GM19467 (cell line): ENCODE results near the gene MAN2A2.

ENCODE experiments used
- ATAC-seq: cut with Tn5 transposase; IDR thresholded peaks from one replicate; pipeline ENCODE4 v1.9.1; 2021; ENCODE audit warnings: mild to moderate bottlenecking, moderate library complexity; ENCODE audit not compliant: unreplicated experiment

The MAN2A2 gene

DNA sequence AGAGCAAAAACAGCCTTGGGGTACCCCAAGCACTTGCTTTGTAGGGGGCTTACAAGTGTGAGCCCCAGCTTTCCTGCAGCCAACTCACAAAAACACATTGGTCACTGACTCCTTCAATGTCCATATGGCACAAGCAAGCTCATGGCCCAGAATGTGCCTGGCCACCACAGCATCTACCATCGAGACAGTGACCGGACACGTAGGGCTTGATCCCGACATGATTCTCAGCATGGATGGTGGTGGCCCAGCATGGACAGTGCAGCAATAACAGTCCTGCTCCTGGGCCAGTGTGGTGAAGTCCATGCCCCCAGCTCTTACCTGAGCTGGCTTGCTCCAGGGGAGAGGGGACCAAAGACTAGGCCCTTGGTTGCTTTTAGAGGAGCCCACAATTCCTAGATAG lies 37.9 kb downstream of the MAN2A2 start:
- ATAC-seq, result no peak

DNA sequence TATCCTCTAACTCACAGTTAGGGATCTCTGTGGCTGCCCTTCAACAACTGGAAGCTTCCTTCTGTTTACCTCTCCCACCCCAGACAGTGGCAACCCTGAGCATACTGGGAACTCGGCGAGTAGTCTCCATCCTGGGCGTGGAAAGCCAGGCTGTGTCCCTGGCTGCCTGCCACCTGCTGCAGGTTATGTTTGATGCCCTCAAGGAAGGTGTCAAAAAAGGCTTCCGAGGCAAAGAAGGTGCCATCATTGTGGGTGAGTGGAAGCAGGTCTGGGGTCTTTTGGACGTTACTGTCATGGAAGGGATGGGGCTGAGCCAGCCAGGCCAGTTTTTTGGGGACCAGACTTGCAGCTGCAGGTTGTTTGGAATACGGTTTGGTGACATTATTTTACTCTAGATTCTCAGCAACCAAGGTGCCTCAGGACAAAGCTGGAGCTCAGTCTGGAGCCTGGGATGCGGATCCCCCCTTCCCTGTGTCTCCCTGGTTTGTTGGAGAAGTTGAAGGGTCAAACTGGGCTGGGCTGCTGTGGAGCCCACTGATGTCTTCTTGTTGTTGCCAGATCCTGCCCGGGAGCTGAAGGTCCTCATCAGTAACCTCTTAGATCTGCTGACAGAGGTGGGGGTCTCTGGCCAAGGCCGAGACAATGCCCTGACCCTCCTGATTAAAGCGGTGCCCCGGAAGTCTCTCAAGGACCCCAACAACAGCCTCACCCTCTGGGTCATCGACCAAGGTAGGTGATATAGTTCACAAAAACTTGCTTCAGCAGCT lies 39.4 kb downstream of the MAN2A2 start:
- no peak for ATAC-seq

DNA sequence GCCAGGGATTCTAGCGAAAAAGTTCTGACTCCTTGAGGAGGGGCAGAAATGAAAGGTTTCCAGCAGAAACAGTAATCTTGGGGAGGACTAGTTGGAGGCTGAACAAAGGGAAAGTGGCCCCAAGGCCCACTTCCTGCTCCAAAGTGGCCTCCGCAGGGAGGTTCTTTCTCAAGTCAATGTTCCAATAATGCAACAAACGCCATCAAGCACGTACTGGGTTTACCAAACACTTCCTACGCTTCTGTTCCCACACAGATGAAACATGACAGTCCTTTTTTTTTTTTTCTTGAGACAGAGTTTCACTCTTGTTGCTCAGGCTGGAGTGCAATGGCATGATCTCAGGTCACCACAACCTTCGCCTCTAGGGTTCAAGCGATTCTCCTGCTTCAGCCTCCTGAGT lies 42.0 kb downstream of the MAN2A2 start:
- no peak for ATAC-seq

DNA sequence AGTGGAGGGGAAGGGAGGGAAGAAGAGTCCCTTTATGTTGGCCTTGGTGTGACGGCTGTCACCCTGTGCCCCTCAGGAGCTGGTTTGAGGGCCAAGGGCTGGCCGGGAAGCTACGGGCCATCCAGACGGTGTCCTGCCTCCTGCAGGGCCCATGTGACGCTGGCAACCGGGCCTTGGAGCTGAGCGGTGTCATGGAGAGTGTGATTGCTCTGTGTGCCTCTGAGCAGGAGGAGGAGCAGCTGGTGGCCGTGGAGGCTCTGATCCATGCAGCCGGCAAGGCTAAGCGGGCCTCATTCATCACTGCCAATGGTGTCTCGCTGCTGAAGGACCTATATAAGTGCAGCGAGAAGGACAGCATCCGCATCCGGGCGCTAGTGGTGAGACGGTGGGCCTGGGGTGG lies 43.4 kb downstream of the MAN2A2 start:
- ATAC-seq, result no peak

DNA sequence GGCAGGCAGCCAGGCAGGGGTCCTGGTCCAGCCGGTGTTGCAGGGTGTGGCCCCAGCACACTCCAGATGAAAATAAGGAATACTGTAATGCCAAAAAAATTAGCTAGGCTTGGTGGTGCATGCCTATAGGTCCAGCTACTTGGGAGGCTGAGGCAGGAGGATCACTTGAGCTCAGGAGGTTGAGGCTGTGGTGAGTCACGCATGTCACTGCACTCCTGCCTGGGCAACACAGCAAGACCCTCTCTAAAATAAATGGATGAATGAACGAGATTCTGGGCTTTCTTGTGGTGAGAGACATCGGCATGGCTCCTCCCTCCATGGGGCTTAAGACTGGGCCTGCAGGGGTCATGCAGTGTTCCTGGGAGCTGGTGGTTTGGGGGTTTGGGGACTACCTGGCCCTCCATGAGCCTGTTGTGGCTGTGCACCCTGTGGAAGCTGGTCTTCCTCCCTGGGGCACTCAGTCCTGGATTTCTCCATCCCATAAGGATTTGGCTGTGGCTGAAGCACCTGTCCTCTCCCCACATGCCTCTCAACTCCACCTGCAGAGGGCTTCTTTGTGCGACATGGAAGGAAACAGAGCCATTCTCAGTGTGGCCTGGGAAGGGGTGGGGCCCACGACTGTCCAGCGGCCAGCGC lies 44.0 kb downstream of the MAN2A2 start:
- no peak for ATAC-seq

DNA sequence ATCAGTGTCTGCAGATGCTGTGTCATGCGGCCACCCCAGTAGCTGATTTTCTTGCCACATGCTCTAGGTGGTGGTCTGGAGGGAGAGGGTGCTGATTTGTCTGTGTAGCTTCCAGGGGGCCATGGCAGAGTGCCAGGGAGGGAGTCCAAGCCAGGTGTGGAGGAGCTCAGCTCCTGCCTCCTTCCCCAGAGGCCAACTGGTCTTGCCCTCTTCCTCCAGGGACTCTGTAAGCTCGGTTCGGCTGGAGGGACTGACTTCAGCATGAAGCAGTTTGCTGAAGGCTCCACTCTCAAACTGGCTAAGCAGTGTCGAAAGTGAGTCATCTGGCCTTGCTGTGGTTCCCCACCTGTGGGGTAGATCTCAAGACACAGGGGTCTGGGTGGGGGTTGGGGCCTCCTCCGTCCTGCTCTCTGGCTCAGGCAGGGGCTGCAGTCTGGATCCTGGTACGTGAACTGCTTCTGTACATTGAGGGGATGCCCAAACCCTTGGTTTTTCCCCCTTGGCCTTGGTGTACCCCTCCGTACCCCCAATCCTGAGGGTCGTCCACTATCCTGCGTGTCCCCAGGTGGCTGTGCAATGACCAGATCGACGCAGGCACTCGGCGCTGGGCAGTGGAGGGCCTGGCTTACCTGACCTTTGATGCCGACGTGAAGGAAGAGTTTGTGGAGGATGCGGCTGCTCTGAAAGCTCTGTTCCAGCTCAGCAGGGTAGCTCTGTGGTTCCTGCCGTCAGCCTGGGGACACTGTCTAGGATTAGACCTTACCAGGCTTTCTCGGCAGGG lies 44.7 kb downstream of the MAN2A2 start:
- no peak for ATAC-seq

DNA sequence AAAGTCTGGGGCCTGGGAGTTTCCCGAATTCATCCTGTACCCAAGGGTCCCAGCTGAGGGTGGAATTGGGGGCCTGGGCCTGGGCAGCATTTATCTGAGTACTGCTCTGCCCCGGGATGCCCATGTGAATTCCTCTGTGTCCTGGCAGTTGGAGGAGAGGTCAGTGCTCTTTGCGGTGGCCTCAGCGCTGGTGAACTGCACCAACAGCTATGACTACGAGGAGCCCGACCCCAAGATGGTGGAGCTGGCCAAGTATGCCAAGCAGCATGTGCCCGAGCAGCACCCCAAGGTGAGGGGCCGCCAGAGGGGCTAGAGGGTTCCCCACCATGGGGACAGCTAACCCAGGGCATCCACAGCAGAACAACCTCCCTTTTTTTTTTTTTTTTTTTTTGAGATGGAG lies 45.4 kb downstream of the MAN2A2 start:
- ATAC-seq, result no peak

DNA sequence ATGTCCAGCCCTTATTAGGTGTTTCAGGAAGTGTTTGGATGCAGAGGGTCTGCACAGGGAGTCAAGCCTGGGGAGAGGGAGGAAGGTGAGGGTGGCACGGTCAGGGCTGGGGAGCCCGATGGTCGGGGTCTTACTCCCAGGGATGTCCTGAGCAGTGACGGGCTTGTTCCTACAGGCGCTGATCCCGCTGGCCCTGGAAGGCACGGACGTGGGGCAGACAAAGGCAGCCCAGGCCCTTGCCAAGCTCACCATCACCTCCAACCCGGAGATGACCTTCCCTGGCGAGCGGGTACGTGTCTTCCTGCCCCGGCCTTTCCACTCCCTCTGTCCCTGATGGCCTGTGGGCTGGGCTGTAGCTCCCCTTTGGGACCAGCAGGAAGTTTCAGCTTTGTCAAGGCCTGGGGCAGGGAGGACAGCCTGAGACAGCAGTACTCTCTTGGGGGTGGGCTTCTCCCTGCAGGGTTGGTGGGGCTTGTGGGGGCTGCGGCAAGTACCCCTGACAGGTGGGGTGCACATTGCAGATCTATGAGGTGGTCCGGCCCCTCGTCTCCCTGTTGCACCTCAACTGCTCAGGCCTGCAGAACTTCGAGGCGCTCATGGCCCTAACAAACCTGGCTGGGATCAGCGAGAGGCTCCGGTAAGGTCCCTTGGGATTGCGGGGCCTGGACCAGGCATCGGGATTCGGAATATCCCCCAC lies 47.0 kb downstream of the MAN2A2 start:
- ATAC-seq, result no peak

DNA sequence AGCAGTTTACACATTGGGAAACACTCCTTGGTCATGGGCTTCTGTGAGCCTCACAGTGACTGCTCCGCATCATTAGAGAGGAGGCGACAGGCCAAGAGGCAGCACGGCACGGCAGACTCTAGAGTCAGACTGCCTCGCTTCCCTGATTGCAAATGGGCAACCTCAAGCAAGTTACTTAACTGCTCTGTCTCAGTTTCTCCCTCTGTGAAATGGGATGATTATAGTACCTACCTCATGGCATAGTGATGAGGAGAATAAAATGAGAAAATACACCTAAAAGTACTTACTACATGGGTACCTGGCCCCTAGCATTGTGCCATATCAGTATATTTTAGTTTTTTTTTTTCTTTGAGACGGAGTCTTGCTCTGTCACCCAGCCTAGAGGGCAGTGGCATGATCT lies 47.6 kb downstream of the MAN2A2 start:
- ATAC-seq, result no peak

DNA sequence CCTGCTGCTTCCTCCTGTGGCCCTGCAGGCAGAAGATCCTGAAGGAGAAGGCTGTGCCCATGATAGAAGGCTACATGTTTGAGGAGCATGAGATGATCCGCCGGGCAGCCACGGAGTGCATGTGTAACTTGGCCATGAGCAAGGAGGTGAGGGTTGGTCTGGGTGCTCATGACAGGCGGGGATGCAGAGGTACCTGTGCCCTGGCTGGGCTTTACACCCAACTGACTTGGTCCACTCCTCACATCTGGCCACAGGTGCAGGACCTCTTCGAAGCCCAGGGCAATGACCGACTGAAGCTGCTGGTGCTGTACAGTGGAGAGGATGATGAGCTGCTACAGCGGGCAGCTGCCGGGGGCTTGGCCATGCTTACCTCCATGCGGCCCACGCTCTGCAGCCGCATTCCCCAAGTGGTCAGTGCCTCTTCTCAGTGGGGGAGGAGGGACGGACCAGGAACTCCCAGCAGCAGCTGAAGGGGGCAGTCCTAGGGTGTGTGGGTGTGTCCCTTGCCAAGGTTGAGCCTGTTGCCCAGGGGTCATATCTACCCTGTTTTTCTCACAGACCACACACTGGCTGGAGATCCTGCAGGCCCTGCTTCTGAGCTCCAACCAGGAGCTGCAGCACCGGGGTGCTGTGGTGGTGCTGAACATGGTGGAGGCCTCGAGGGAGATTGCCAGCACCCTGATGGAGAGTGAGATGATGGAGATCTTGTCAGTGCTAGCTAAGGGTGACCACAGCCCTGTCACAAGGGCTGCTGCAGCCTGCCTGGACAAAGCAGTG lies 50.0 kb downstream of the MAN2A2 start:
- ATAC-seq, result no peak

DNA sequence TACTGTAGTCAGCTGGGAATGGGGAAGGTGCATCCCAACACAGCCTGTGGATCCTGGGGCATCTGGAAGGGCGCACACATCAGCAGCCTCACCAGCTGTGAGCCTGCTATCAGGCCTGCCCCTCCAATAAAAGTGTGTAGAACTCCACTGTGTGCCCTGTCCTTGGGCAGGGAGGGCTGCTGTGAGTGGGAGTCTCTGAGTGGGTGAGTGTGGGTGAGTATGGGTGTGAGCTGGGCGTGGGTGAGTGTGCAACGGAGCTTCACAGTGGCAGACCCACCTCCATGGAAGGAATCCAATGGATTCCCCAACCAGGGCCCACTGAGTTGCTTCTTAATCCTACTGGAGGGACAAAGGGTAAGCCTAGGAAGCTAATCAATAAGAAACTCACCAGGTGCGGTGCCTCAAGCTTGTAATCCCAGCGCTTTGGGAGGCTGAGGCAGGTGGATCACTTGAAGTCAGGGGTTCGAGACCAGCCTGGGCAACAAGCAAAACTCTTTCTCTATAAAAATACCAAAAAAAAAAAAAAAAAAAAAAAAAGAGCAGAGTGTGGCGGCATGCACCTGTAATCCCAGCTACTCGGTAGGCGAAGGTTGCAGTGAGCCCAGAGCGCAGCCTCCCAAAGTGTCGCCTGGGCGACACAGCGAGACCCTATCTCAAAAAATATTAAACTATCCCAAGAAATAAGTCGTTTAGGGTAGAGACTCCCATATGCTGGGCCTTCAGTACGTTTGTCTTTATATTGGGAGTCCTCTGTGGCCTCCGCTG lies 51.0 kb downstream of the MAN2A2 start:
- ATAC-seq, result no peak

DNA sequence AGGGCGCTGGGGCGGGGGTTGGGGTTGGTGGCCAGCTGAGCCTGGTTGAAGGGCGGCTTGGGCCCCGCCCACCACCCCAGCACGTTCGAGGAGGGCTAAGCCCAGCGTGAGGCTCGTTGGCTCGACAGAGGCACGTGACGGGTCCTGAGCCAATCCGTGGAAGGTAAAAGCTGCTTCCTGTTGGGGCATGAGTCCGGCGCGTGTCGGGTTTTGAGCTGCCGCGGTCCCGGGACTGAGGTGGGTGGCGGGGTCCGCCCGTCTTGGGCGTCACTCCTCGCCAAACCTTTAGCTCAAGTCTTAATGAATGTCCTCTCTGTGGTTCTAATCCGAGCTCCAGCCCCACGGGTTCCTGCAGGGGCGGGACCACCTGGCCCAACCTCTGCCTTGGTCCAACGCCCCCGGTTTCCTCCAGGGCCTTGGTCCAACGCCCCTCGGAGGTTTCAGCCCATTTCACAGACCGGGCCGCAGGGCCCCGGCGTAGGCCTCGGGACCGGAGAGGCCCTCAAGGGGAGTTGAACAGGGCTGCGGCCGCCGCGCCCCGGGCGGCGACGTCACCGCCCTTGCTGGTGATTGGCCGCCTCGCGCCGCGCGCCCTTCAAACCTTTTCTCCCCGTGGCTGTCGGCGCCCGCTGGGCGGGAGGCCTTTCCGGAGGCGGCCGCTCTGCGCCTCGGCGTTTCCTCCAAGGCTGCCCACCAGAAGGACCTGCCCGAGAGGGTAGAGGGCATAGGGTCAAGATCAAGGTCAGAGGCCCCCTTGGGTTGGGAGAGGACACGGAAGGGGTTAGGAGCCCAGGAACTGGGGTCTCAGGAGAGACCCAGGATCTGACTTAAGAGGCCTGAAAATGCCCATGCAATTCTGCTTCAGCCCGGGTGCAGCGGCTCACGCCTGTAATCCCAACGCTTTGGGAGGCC lies 51.9 kb downstream of the MAN2A2 start, which contains the start of gene RCCD1:
RCCD1 (plus strand) TSS at position 173 of the 912 bp plus-strand sequence. CDS start 1,851 bp downstream, outside the sequence.
- peak; percentile 89 for ATAC-seq

DNA sequence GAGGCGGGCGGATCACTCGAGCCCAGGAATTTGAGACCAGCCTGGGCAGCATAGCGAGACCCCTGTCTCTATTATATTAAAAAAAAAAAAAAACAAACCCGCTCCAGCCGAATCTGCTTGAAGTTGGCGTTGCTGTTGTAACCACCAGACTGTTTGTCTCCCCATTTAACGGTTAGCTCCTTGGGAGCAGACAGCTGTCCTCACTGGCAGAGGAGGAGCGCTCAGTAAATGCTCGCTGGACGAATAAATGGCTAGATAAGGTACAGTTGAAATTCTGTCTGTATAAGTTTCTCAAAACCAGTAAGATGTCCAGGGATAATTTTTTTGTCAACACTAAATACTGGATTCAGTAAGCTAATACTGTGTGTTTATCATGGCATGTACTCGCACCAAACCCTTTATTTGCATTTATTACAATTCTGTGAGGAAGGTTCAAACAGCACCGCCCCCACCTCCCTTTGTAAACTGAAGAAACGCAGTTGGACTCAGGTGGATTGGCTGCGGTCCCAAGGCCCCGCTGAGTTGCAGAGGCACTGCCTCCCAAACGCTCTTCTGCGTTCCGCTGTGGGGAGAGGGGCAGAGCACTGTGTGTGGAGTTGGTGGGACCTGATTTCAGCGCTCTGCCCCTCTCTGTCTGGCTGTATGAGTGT lies 52.6 kb downstream of the MAN2A2 start:
- no peak for ATAC-seq

DNA sequence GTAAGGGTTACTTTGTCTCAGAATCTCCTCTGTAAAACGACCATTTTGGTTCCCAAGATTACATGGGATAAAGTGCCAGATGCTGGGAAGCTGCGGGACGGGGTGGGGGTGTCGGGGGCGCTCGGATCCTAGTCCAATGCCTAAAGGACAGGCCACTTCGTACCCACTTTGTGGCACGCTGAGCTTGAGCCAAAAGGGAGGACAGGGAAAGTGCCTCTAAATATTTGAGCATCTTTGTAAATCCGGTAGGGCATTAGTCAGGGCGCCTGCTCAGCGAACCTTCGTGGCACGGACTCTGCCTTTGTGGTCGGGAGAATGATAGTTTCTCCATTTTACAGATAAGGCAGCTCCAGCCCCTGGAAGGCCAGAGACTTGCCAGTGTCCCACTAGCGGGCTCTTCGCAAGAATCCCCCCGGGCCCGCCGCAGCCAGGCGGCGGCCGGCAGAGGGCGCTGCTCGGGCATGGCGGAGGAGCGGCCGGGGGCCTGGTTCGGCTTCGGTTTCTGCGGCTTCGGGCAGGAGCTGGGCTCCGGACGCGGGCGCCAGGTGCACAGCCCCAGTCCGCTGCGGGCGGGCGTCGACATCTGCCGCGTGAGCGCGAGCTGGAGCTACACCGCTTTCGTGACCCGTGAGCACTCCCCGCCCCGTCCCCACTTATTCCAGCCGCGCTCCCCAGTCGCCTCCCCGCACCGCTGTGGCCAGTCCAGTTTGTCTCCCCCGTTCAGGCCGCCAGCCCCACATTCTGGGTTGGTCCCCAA lies 53.4 kb downstream of the MAN2A2 start:
- ATAC-seq, result peak; percentile 32

DNA sequence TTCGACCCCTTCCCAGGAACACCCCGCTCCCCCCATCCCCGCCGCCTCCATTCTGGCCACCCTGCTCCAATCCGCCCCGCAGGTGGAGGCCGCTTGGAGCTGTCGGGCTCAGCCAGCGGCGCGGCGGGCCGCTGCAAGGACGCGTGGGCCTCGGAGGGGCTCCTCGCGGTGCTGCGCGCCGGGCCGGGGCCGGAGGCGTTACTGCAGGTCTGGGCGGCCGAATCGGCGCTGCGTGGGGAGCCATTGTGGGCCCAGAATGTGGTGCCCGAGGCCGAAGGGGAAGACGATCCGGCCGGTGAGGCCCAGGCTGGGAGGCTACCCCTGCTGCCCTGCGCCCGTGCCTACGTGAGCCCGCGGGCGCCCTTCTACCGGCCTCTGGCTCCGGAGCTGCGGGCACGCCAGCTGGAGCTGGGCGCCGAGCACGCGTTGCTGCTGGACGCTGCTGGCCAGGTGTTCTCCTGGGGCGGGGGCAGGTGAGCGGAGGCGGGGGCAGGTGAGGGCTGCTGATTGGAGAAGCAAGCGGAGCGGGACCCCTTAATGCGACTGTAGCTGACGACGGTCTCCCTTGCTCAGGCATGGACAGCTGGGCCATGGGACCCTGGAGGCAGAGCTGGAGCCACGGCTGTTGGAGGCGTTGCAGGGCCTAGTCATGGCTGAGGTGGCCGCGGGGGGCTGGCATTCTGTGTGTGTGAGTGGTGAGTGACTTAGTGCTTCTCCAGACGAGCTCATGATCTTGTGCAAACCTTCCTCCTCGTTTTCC lies 54.1 kb downstream of the MAN2A2 start:
- no peak for ATAC-seq

DNA sequence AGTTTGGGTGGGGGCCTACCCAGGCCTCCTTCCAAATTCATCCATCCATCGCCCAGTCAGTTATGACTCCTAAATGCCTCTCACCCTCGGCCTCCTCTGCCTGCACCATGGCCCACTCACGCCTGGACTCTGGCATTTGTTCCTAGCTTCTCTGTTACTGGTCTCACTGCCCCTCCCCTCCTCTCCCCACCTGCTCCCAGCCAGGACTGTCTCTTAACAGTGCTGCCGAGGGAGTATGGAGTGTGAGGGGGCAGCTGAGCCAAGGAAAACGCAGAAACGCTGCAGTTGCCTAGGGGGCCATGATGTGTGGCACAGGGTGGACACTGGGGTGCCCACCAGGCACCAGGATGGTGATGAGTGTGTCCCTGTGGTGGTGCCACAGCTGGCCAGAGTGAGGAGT lies 54.7 kb downstream of the MAN2A2 start:
- no peak for ATAC-seq
